Measurements from ENCODE around the gene SIAH3. TPM values are rescaled to one million over a fixed set of nuclear protein-coding genes. Genes with fewer than 3 reads are reported as not detected.

Gene SIAH3
- total and polyA plus RNA-seq, 8 donors: 0.55 TPM; not detected in 7

- no peaks in the 10 kb centered on the region for H3K9me3 ChIP-seq
- H3K36me3 ChIP-seq: no peaks in the 10 kb centered on the region
- WGBS, 5 donors: 72 to 88% (median 85%) methylated on average over 3 to 7 of the region's 7 CpGs
- H3K27me3 ChIP-seq: no peaks in the 10 kb centered on the region
- no peak for DNase-seq
- H3K27ac ChIP-seq: peak overlapping the region in 1 of 5 donors; percentile 0
- TF ChIP-seq POLR2A (IDR thresholded peaks at IDR 0.05) (no peak), CTCF (IDR thresholded peaks at IDR 0.05) (no peak)
- no peak overlapping the region for H3K4me3 ChIP-seq
- intact Hi-C loops (cut with DNase I; ENCODE audit: low total_unique reads): no loop called here
- H3K4me1 ChIP-seq: peaks cover 0 to 25% (median 10%) of the 10 kb centered on the region in 4 donors
These were observed 17.1 kb downstream of the SIAH3 start for GRCh38 chr13:45834411-45834994.

GRCh38 chr13:45833663-45834375, 17.7 kb downstream of the SIAH3 start:
- no peak for TF ChIP-seq EP300 (IDR thresholded peaks at IDR 0.05)
- peak in 1 of 3 donors; percentile 26 for TF ChIP-seq POLR2AphosphoS5 (IDR thresholded peaks at IDR 0.05)
- TF ChIP-seq CTCF (IDR thresholded peaks at IDR 0.05): no peak
- no peak for TF ChIP-seq POLR2A (IDR thresholded peaks at IDR 0.05)
- peak overlapping the region in 1 of 5 donors; percentile 0 for H3K27ac ChIP-seq
- H3K36me3 ChIP-seq: no peaks in the 10 kb centered on the region
- no peak overlapping the region for H3K4me3 ChIP-seq
- intact Hi-C loops (cut with DNase I; ENCODE audit: low total_unique reads): no loop called here
- DNase-seq: peak in 1 of 2 donors; percentile 62
- no peaks in the 10 kb centered on the region for H3K27me3 ChIP-seq
- WGBS, 5 donors: 37 to 63% (median 56%) methylated on average over 5 of the region's 5 CpGs
- H3K9me3 ChIP-seq: no peaks in the 10 kb centered on the region
- peaks cover 0 to 25% (median 10%) of the 10 kb centered on the region in 4 donors for H3K4me1 ChIP-seq

- H3K4me3 ChIP-seq: no peak overlapping the region
These were observed 18.3 kb downstream of the SIAH3 start for GRCh38 chr13:45833242-45833641.

GRCh38 chr13:45831851-45832250, 19.7 kb downstream of the SIAH3 start:
- Histone ChIP-seq H3K27ac (no peak overlapping the region), H3K4me3 (no peak overlapping the region), H3K9me3 (no peaks in the 10 kb centered on the region), H3K4me1 (peaks cover 0 to 18% (median 10%) of the 10 kb centered on the region in 4 donors), H3K27me3 (no peaks in the 10 kb centered on the region), H3K36me3 (no peaks in the 10 kb centered on the region)
- 93 to 96% (median 95%) methylated on average over 4 of the region's 4 CpGs for WGBS, 5 donors
- no peak for TF ChIP-seq CTCF (IDR thresholded peaks at IDR 0.05)
- no peak for TF ChIP-seq EP300 (IDR thresholded peaks at IDR 0.05)
- no peak for TF ChIP-seq POLR2AphosphoS5 (IDR thresholded peaks at IDR 0.05)
- no peak for TF ChIP-seq POLR2A (IDR thresholded peaks at IDR 0.05)
- DNase-seq: no peak
- intact Hi-C loops (cut with DNase I; ENCODE audit: low total_unique reads): no loop called here

More at GRCh38 chr13:45833242-45833641, 18.3 kb downstream of the SIAH3 start:
- WGBS, 5 donors: 79 to 92% (median 81%) methylated on average over 4 of the region's 4 CpGs
- H3K36me3 ChIP-seq: no peaks in the 10 kb centered on the region
- intact Hi-C loops (cut with DNase I; ENCODE audit: low total_unique reads): no loop called here
- H3K27ac ChIP-seq: no peak overlapping the region
- DNase-seq: no peak
- H3K4me1 ChIP-seq: peaks cover 0 to 25% (median 10%) of the 10 kb centered on the region in 4 donors
- TF ChIP-seq CTCF (IDR thresholded peaks at IDR 0.05) (no peak), EP300 (IDR thresholded peaks at IDR 0.05) (no peak), POLR2A (IDR thresholded peaks at IDR 0.05) (no peak), POLR2AphosphoS5 (IDR thresholded peaks at IDR 0.05) (no peak)
- H3K27me3 ChIP-seq: no peaks in the 10 kb centered on the region
- H3K9me3 ChIP-seq: no peaks in the 10 kb centered on the region
